AG08395 (cell line): Measurements from ENCODE around the gene NACA.
A peak's percentile ranks its signal among the peaks of the same experiment; 100 is the strongest.

Source experiments
- DNase-seq: peaks from one replicate; pipeline ENCODE4 v3.0.0; 2012; ENCODE audit warnings: mixed read lengths, low spot score

NACA gene

DNA sequence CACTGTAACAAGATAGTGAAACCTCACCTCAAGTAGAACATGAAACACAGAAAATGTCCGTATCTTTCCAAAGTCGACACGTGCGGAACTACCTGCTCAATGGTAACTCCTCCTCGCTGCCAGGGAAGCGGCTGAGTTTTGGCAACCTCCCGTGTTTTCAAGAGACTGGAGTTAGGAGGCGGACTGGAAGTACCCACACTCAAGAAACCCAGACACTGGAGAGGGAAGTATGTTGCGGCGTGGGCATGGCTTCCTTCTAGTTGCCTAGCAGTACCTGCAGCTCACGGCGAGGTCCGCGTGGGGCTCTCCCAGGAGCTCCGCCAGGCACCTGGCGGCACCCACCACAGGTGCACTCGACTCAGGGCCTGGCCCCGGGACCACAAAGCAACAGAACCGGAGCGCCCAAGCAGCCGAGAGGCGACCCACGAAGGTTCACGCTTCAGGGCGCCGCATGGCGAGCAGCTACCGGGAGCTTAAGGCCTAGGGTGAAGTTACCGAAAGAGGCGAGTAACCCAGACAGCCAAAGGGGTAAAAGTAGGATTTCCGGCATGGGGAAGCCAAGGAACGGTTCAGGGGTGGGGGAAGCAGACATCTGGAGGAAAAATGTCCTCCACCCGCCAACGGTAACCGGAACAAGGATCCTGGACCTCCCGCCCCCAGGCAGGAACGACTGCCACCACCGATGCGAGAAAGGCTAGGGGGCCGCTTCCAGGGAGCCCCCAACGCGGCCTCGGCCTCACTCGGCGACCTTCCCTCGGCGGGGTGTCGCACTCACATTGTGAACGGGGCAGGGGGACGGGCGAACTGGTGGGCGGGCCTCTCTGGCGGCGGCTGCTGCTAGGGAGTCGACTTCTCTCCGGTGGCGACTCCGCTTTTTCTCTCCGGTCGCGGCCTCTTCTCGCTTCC is 37.6 kb downstream of the NACA start:
- peak; percentile 19 for DNase-seq

DNA sequence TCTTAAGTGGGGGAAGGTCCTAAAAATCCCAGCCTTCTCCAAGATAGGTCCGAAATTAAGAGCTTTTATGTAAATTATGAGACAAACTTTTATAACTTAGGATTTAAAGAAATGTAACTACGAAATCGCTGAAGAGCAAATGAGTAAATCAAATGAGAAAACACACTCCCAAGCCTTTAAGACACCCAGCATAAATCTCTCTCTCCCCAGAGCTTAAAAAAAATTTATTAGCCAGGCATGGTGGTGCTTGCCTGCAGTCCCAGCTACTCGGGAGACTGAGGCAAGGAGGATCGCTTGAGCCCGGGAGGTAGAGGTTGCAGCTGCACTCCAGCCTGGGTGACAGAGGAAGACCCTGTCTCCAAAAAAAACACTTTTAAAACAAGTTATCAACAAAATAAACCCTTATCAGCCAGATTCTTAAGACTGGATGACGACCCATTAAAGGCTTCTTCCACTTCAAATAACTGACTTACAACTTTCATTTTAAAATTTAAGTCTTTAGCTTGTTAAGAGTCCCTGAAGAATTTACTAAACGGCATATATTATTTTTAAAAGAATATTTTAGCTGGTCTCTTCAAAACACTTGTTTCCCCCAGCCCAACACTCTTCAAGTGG is 40.2 kb downstream of the NACA start:
- DNase-seq, result no peak

DNA sequence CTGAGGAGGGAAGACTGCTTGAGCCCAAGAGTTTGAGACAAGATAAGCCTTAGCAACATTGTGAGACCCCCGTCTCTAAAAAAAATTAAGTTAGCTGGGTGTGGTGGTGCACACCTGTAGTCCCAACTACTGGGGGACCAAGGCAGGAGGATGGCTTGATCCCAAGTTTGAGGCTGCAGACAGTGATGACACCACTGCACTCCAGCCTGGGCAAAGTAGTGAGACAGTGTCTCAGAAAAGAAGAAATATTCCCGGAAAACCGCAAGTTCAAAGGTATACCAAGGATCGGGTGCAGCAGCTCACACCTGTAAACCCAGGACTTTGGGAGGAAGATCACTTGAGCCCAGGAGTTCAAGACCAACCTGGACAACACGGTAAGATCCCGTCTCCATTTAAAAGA is 42.8 kb downstream of the NACA start:
- no peak for DNase-seq

DNA sequence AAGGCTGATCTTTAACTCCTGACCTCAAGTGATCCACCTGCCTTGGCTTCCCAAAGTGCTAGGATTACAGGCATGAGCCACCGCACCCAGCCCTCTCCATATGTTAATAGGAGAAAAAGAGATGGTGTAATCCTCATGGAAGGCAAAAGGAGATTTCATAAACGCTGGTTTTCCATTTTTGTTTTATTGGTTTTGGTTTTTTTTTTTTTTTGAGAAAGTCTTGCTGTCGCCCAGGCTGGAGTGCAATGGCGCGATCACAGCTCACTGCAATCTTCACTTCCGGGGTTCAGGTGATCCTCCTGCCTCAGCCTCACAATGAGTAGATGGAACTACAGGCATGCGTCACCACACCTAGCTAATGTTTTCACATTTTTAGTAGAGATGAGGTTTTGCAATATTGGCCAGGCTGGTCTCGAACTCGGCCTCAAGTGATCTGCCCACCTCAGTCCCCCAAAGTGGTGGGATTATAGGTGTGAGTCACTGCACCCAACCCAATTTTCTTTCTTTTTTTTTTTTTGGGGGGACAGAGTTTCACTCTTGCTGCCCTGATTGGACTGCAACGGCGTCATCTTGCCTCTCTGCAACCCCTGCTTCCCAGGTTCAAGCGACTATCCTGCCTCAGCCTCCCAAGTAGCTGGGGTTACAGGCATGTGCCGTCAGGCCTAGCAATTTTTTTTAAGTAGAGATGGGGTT is 45.1 kb downstream of the NACA start:
- no peak for DNase-seq

DNA sequence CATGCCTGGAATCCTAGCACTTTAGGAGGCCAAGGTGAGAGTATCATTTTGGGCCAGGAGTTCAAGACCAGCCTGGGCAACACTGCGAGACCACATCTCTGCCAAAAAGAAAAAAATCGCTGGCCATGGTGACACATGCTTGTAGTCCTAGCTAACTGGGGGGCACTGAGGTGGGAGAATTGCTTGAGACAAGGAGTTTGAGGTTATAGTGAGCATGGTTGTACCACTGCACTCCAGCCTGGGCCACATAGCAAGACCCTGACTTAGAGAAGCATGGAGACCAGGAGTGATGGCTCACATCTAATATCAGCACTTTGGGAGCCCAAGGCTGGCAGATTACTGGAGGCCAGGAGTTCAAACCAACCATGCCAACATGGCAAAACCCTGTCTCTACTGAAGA is 46.2 kb downstream of the NACA start:
- DNase-seq, result no peak

DNA sequence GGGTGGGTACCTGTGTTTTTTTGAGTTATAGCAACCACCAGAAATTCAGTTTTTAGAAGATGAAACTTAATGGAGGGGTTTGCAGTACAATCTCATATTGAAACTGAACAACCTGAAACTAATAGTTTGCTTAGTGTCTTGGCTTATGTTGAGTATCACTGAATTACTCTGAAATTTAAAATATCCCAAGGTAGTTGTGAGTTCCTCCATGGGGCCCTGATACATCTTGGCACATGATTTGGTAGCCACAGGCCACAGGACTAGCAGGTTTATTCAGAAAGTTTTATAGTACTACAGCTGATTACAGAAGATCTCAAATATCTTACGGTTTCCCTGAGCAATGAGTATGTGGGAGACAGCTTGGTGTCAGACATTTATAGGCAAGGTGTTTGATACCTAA is 47.4 kb downstream of the NACA start:
- DNase-seq, result no peak

DNA sequence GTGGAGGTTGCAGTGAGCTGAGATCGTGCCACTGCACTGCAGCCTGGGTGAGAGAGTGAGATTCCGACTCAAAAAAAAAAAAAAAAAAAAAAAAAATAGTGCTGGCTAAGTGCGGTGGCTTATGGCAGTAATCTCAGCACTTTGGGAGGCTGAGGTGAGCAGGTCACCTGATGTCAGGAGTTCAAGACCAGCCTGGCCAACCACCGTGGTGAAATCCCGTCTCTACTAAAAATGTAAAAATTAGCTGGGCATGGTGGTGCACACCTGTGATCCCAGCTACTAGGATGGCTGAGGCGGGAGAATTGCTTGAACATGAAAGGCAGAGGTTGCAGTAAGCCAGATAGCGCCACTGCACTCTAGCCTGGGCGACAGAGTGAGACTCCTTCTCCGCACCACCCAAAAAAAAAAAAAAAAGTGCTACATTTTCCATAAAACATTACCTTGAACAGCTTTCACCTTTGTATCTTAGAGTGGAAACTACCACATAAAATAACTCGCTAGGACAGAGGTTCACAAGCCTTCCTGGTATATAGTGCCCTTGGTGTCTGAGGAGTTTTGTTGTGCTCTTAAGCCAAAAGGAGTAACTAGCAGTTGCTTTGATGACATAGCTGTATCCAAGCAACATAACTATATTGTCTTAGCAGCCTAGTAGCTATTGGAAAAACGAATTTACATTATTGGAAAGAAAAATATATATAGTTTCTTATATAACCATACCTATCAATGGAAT is 48.1 kb downstream of the NACA start:
- no peak for DNase-seq

DNA sequence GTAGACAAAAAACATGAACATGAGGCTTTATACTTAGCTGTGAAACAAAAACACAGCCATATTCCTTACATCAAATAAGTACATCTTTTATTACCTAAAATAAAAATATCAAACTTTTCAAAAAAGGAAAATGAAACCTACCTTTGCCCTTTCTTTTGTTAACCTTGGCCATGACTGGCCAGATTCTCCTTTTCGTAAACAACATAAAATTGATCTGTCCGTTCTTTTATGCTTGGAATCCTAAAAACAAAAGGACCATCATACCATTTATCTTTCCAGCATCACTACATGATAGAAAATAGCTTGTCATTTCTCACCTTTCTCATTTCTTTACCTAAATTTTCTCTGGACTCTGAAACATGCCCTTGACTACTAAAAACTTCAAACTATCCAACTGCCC is 53.5 kb downstream of the NACA start:
- no peak for DNase-seq

DNA sequence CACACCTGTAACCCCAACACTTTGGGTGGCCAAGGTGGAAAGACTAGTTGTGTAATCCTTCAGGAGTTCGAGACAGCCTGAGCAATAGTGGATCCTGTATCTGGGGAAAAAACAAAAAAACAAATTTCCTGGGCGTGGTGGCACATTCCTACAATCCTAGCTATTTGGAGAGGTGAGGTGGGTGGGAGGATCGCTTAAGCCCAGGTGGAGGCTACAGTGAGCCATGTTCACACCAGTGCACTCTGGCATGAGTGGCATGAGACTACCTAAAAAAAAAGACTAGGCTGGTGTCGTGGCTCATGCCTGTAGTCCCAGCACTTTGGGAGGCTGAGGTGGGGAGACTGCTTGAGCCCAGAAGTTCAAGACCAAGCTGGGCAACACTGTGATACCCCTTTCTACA is 54.3 kb downstream of the NACA start:
- DNase-seq, result no peak

DNA sequence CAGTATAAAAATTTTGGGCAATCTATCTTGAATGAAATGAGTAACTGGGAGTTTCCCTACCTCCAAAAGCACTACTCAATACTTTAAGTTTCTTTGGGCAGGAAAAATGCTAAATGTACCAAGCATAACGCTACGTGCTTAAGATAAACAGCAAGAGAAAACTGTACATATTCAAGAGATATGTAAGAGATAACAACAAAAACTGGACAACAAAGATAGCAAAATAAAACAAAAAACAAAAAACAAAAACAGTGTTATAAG is 57.0 kb downstream of the NACA start:
- no peak for DNase-seq
